Measurements from ENCODE around the gene RAB11FIP3. TPM values are rescaled to one million over a fixed set of nuclear protein-coding genes. Genes with fewer than 3 reads are reported as not detected.

The RAB11FIP3 gene
- total RNA-seq, 1 experiment from 2014 or later = 37.5 TPM

DNA sequence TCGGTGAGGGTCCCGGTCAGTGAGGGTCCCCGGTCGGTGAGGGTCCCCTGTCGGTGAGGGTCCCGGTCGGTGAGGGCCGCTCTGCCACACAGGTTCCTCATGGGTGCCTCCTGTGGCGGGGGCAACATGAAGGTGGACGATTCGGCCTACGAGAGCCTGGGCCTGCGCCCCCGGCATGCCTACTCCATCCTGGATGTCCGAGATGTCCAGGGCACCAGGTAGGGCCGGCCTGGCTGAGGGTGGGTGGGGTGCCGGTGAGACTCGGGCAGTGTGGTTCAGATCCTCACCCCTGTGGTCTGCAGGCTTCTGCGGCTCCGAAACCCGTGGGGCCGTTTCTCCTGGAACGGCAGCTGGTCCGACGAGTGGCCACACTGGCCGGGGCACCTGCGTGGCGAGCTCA, 125.8 kb downstream of the RAB11FIP3 start:
- TF ChIP-seq, protein P1, sequence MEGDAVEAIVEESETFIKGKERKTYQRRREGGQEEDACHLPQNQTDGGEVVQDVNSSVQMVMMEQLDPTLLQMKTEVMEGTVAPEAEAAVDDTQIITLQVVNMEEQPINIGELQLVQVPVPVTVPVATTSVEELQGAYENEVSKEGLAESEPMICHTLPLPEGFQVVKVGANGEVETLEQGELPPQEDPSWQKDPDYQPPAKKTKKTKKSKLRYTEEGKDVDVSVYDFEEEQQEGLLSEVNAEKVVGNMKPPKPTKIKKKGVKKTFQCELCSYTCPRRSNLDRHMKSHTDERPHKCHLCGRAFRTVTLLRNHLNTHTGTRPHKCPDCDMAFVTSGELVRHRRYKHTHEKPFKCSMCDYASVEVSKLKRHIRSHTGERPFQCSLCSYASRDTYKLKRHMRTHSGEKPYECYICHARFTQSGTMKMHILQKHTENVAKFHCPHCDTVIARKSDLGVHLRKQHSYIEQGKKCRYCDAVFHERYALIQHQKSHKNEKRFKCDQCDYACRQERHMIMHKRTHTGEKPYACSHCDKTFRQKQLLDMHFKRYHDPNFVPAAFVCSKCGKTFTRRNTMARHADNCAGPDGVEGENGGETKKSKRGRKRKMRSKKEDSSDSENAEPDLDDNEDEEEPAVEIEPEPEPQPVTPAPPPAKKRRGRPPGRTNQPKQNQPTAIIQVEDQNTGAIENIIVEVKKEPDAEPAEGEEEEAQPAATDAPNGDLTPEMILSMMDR (IDR thresholded peaks at IDR 0.05; ENCODE audit: unreplicated experiment) = no peak
- CTCF ChIA-PET = interaction anchor here (0.8 kb wide), 1 partner anchor 140 kb away, joined by 3 read pairs; no protein-coding TSS in a partner anchor
- no TSS peak for BruUV-seq (replicated peaks)
- no peak for DNase-seq (ENCODE audit: unreplicated experiment)
- intact Hi-C loops (cut with micrococcal nuclease) = no loop called here
- H3K4me1 Mint-ChIP-seq (ENCODE audit: insufficient read depth, unreplicated experiment) = no peaks in the 10 kb centered on the region
- no peaks in the 10 kb centered on the region for H3K9me3 Mint-ChIP-seq (ENCODE audit: unreplicated experiment)
- no peaks in the 10 kb centered on the region for H3K27me3 Mint-ChIP-seq (ENCODE audit: insufficient read depth, unreplicated experiment)
- H3K4me3 Mint-ChIP-seq (ENCODE audit: unreplicated experiment) = no peak overlapping the region
- H3K27ac Mint-ChIP-seq (ENCODE audit: low read depth, unreplicated experiment) = no peak overlapping the region
- POLR2A ChIA-PET = no interaction called here
- H3K36me3 Mint-ChIP-seq (ENCODE audit: insufficient read depth, unreplicated experiment) = peaks cover 6% of the 10 kb centered on the region

DNA sequence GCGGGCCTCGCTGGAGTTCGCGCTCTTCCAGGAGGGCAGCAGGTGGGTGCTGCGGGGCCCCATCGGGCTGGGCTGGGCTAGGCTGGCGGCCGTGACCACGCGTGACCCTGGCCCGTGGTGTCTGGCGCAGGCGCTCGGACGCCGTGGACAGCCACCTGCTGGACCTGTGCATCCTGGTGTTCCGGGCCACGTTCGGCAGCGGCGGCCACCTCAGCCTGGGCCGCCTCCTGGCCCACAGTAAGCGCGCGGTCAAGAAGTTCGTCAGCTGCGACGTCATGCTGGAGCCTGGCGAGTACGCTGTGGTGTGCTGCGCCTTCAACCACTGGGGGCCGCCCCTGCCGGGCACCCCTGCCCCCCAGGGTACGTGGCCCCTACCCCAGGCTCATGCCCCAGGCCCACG, 126.7 kb downstream of the RAB11FIP3 start:
- Mint-ChIP-seq H3K36me3 (ENCODE audit: insufficient read depth, unreplicated experiment) (no peaks in the 10 kb centered on the region), H3K9me3 (ENCODE audit: unreplicated experiment) (no peaks in the 10 kb centered on the region), H3K27me3 (ENCODE audit: insufficient read depth, unreplicated experiment) (no peaks in the 10 kb centered on the region), H3K4me1 (ENCODE audit: insufficient read depth, unreplicated experiment) (no peaks in the 10 kb centered on the region), H3K4me3 (ENCODE audit: unreplicated experiment) (no peak overlapping the region), H3K27ac (ENCODE audit: low read depth, unreplicated experiment) (no peak overlapping the region)
- no TSS peak for BruUV-seq (replicated peaks)
- no peak for DNase-seq (ENCODE audit: unreplicated experiment)
- POLR2A ChIA-PET = no interaction called here
- intact Hi-C loops (cut with micrococcal nuclease) = no loop called here
- CTCF ChIA-PET = interaction anchor here (0.8 kb wide), 1 partner anchor 141 kb away, joined by 3 read pairs; no protein-coding TSS in a partner anchor
- TF ChIP-seq, protein P1 (IDR thresholded peaks at IDR 0.05; ENCODE audit: unreplicated experiment) = no peak

DNA sequence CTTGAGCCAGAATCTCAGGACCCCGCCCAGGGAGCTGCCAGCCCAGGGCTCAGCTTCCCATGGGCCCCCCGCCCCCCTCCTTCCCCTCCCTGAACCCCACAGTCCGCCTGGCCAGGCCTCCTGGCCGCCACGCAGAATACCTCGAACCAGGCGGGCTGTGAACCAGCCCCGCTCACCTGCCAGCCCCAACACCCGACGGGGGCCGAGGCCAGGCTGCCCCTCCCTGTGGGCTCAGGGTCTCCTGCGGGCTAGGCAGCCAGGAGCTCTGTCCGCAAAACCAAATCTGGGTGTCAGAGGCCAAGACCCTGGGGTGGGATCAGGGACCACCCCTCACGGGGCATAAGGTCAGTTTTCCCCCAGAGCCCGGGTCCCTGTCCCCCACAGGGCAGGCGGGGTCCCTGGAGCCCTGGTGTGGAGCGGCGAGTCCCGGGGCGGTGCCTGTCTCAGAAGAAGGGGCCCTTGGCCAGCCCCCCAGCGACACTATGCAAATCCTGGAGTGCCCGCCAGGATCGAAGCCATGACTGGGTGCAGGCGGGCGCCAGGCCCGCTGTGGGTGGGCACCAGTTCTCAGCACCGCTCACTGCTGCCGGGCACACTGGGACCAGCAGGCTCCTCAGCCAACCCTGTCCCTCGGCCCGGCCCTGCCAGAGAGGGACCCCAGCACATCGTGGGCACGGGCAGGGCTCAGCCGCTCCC, 128.3 kb downstream of the RAB11FIP3 start:
- ChIA-PET CTCF (interaction anchor here (0.5 kb wide), 1 partner anchor 416 kb away, joined by 4 read pairs; no protein-coding TSS in a partner anchor), POLR2A (no interaction called here)
- TF ChIP-seq, protein P1 (IDR thresholded peaks at IDR 0.05; ENCODE audit: unreplicated experiment) = no peak
- Mint-ChIP-seq H3K9me3 (ENCODE audit: unreplicated experiment) (no peaks in the 10 kb centered on the region), H3K4me1 (ENCODE audit: insufficient read depth, unreplicated experiment) (no peaks in the 10 kb centered on the region), H3K4me3 (ENCODE audit: unreplicated experiment) (no peak overlapping the region), H3K36me3 (ENCODE audit: insufficient read depth, unreplicated experiment) (no peaks in the 10 kb centered on the region), H3K27me3 (ENCODE audit: insufficient read depth, unreplicated experiment) (no peaks in the 10 kb centered on the region), H3K27ac (ENCODE audit: low read depth, unreplicated experiment) (no peak overlapping the region)
- no TSS peak for BruUV-seq (replicated peaks)
- no peak for DNase-seq (ENCODE audit: unreplicated experiment)
- intact Hi-C loops (cut with micrococcal nuclease) = no loop called here

DNA sequence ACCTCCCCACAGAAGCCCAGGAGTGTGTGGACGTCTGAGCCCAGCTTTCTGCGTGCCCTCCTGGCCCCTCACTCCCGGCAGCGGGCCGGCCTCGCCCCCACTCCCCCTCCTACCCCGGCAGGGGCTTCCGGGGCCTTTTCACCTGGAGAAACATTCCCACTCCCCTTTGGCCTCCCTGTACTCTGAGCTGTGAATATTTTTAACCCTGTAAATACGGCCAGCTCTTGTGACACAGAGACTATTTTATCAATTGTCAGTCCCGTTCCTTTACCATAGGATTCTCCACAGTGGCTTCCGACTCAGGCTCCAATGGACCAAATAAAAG, 128.8 kb downstream of the RAB11FIP3 start:
- intact Hi-C loops (cut with micrococcal nuclease) = no loop called here
- DNase-seq (ENCODE audit: unreplicated experiment) = no peak
- CTCF ChIA-PET = interaction anchor here (0.5 kb wide), 1 partner anchor 416 kb away, joined by 4 read pairs; no protein-coding TSS in a partner anchor
- no peak overlapping the region for H3K4me3 Mint-ChIP-seq (ENCODE audit: unreplicated experiment)
- H3K27me3 Mint-ChIP-seq (ENCODE audit: insufficient read depth, unreplicated experiment) = no peaks in the 10 kb centered on the region
- POLR2A ChIA-PET = no interaction called here
- TF ChIP-seq, protein P1 (IDR thresholded peaks at IDR 0.05; ENCODE audit: unreplicated experiment) = no peak
- no peak overlapping the region for H3K27ac Mint-ChIP-seq (ENCODE audit: low read depth, unreplicated experiment)
- no TSS peak for BruUV-seq (replicated peaks)
- no peaks in the 10 kb centered on the region for H3K36me3 Mint-ChIP-seq (ENCODE audit: insufficient read depth, unreplicated experiment)
- H3K9me3 Mint-ChIP-seq (ENCODE audit: unreplicated experiment) = no peaks in the 10 kb centered on the region
- H3K4me1 Mint-ChIP-seq (ENCODE audit: insufficient read depth, unreplicated experiment) = no peaks in the 10 kb centered on the region

All from MCF 10A (cell line).